DND-41 (cell line): ENCODE measurements around the gene LIN54.

ENCODE experiments used
- CTCF ChIP-seq: IDR thresholded peaks from 2 replicates; pipeline ENCODE4 v1.5.1; 2012; ENCODE audit warnings: borderline replicate concordance, low read length, moderate library complexity, mild to moderate bottlenecking; ENCODE audit not compliant: poor library complexity, severe bottlenecking; ENCODE audit errors: extremely low read depth
- EZH2 ChIP-seq: IDR thresholded peaks from 3 replicates; pipeline ENCODE4 v1.6.1; 2012; ENCODE audit warnings: borderline replicate concordance, low read depth, mild to moderate bottlenecking, moderate library complexity, low read length, inconsistent platforms; ENCODE audit not compliant: severe bottlenecking

- TF ChIP-seq CTCF = no peak
- no peak for TF ChIP-seq EZH2
Measured at GRCh38 chr4:82892467-82892802, 118.2 kb downstream of the LIN54 start.
